Lower lobe of right lung (tissue), 2 donors: Measurements from ENCODE around the gene UMOD. TPM values are rescaled to one million over a fixed set of nuclear protein-coding genes. Genes with fewer than 3 reads are reported as not detected.

Source experiments
- ATAC-seq, 2 donors: fragments of 200-7000 bp; cut with Tn5 transposase; one replicate each; pipeline ENCODE4 v1.9.1; 2020 to 2022; ENCODE audit warnings: mild to moderate bottlenecking in 2 of 2, moderate library complexity in 2 of 2
- DNase-seq: peaks from one replicate; pipeline ENCODE4 v3.0.0-alpha.2; 2020
- H3K27ac ChIP-seq: fragments of 200-600 bp; one replicate; pipeline ENCODE4 v1.8.0; 2022
- H3K27me3 ChIP-seq: fragments of 200-600 bp; one replicate; pipeline ENCODE4 v1.8.0; 2022; ENCODE audit warnings: low read depth
- H3K36me3 ChIP-seq: fragments of 200-600 bp; one replicate; pipeline ENCODE4 v1.8.0; 2022; ENCODE audit warnings: mild to moderate bottlenecking
- H3K4me1 ChIP-seq: fragments of 200-600 bp; one replicate; pipeline ENCODE4 v1.8.0; 2022
- H3K4me3 ChIP-seq: fragments of 200-600 bp; one replicate; pipeline ENCODE4 v1.8.0; 2022; ENCODE audit warnings: mild to moderate bottlenecking
- H3K9me3 ChIP-seq: fragments of 200-600 bp; one replicate; pipeline ENCODE4 v1.8.0; 2022
- CTCF ChIP-seq: fragments of 200-600 bp; IDR thresholded peaks from one replicate; pipeline ENCODE4 v1.8.0; 2022; ENCODE audit warnings: antibody characterized with exemption, mild to moderate bottlenecking
- intact Hi-C: fragments of 100-400 bp; cut with DNase I; formaldehyde crosslinking; loops from one replicate; pipeline ENCODE4 v1.11.0; 2022
- total RNA-seq: library from RNA; stranded (reverse); fragmentation: NEBNext Ultra II Directional; extraction: Animal tissue kit (Norgen Biotek cat#: 25700); gene quantifications from one replicate; pipeline ENCODE4 v1.2.1, GENCODE V29; 2021
- donor health status: DM: no; HTN: yes; CAD: no; lungs with severe emphysema.

UMOD gene
- total RNA-seq, 1 donor from 2014 or later = not detected

GRCh38 chr16:20397468-20398074 is 45.1 kb upstream of the UMOD start:
- no peaks in the 10 kb centered on the region for H3K9me3 ChIP-seq
- H3K4me3 ChIP-seq = no peak overlapping the region
- no peaks in the 10 kb centered on the region for H3K36me3 ChIP-seq
- ATAC-seq = no peak
- no peak for TF ChIP-seq CTCF
- no peaks in the 10 kb centered on the region for H3K27me3 ChIP-seq
- intact Hi-C loops = no loop called here
- no peak for DNase-seq
- H3K4me1 ChIP-seq = peaks cover 4% of the 10 kb centered on the region
- no peak overlapping the region for H3K27ac ChIP-seq

- H3K9me3 ChIP-seq = no peaks in the 10 kb centered on the region
- no peaks in the 10 kb centered on the region for H3K36me3 ChIP-seq
- ATAC-seq (no peak), DNase-seq (no peak)
- H3K27me3 ChIP-seq = no peaks in the 10 kb centered on the region
- H3K4me1 ChIP-seq = peaks cover 4% of the 10 kb centered on the region
- H3K27ac ChIP-seq = no peak overlapping the region
- intact Hi-C loops = no loop called here
- no peak overlapping the region for H3K4me3 ChIP-seq
- no peak for TF ChIP-seq CTCF
Measured at GRCh38 chr16:20396846-20397467, 44.4 kb upstream of the UMOD start.

DNA sequence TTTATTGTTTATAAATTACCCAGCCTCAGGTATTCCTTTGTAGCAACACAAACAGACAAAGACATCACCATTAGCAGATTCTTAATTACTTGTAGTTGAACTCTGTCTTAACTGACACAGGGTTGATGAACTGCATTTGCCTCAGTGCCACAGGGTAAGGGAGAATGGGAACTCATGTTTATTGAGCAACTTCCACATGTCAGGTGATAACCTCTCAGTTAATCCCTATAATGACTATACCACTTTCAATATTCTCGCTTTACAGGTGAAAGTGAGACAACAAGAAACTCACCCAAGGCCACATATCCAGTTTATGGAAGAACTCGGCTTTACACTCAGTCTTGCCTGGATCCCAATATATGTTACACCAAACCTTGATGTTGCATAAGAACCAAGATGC is 43.4 kb upstream of the UMOD start:
- intact Hi-C loops = no loop called here
- no peak for TF ChIP-seq CTCF
- no peaks in the 10 kb centered on the region for H3K36me3 ChIP-seq
- no peak overlapping the region for H3K27ac ChIP-seq
- peaks cover 4% of the 10 kb centered on the region for H3K4me1 ChIP-seq
- no peak for ATAC-seq
- DNase-seq = no peak
- H3K4me3 ChIP-seq = no peak overlapping the region
- no peaks in the 10 kb centered on the region for H3K9me3 ChIP-seq
- no peaks in the 10 kb centered on the region for H3K27me3 ChIP-seq

DNA sequence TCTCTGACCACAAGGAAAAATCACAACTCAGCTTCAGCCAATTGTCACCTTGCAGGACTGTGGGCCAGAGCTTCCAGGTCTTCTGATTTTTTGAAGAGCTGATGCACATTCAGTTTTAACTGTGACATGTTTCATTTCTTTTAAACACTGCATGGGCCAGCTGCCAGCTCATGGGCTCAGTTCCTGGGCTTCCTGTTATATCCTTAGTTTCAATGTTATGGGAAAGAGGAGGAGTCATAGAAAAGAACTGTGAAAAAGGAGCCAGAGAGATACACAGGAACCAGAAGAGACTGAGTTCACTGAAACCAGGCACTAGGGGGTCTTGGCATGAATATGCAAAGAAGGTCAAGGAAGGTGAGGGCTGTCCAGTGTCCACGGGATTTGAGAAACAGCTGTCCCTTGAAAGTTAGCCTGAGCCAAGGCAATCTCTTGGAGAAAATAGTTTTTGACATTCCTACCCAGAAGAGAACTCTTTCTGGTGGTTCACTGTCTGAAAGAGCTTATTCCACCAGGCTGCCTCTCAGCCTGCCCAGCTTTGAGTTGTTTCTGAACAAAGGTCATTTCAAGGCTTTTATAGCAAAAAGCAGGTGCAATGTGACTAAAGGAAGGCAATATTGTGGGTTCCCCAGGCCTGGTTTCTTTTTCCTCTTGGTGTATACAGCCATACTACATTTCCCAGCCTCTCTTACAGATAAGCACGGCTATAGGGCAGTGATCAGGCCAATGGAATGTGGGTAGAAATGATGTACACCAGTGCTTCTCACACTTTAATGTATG is 41.5 kb upstream of the UMOD start:
- Histone ChIP-seq H3K27me3 (no peaks in the 10 kb centered on the region), H3K4me3 (no peak overlapping the region), H3K27ac (no peak overlapping the region), H3K9me3 (no peaks in the 10 kb centered on the region), H3K4me1 (peaks cover 4% of the 10 kb centered on the region), H3K36me3 (no peaks in the 10 kb centered on the region)
- ATAC-seq = no peak
- intact Hi-C loops = no loop called here
- no peak for TF ChIP-seq CTCF
- no peak for DNase-seq

GRCh38 chr16:20391045-20391444 is 38.5 kb upstream of the UMOD start:
- no peaks in the 10 kb centered on the region for H3K9me3 ChIP-seq
- peaks cover 4% of the 10 kb centered on the region for H3K4me1 ChIP-seq
- no peak for TF ChIP-seq CTCF
- no peak overlapping the region for H3K4me3 ChIP-seq
- no peak for ATAC-seq
- no peaks in the 10 kb centered on the region for H3K36me3 ChIP-seq
- DNase-seq = no peak
- peaks cover 6% of the 10 kb centered on the region for H3K27me3 ChIP-seq
- H3K27ac ChIP-seq = no peak overlapping the region
- intact Hi-C loops = no loop called here
